Ishikawa (cell line): ENCODE data around the gene MAP7D1.

Experiments
- CEBPB ChIP-seq: IDR thresholded peaks from 2 replicates; pipeline ENCODE4 v1.6.1; 2012
- CREB1 ChIP-seq: IDR thresholded peaks from 2 replicates; pipeline ENCODE4 v1.6.1; 2012; ENCODE audit warnings: low read depth
- EGR1 ChIP-seq: IDR thresholded peaks from 2 replicates; pipeline ENCODE4 v1.6.1; 2012
- EP300 ChIP-seq: IDR thresholded peaks from 2 replicates; pipeline ENCODE4 v1.6.1; 2012; ENCODE audit warnings: borderline replicate concordance
- FOXM1 ChIP-seq: IDR thresholded peaks from 2 replicates; pipeline ENCODE4 v1.6.1; 2012; ENCODE audit warnings: low read depth, borderline replicate concordance
- NFIC ChIP-seq: IDR thresholded peaks from 2 replicates; pipeline ENCODE4 v1.6.1; 2012
- TAF1 ChIP-seq: IDR thresholded peaks from 2 replicates; pipeline ENCODE4 v1.6.1; 2012; ENCODE audit warnings: low read depth, mild to moderate bottlenecking
- YY1 ChIP-seq: IDR thresholded peaks from 2 replicates; pipeline ENCODE4 v1.6.1; 2012; ENCODE audit warnings: low read depth
- ZBTB7A ChIP-seq: IDR thresholded peaks from 2 replicates; pipeline ENCODE4 v1.6.1; 2012; ENCODE audit warnings: low read depth
- TF ChIP-seq, protein P1 (sequence below): IDR thresholded peaks from 2 replicates; pipeline ENCODE4 v1.6.1; 2012; ENCODE audit warnings: low read depth, mild to moderate bottlenecking
- TF ChIP-seq, protein P2 (sequence below): IDR thresholded peaks from 2 replicates; pipeline ENCODE4 v1.6.1; 2012

DNA sequence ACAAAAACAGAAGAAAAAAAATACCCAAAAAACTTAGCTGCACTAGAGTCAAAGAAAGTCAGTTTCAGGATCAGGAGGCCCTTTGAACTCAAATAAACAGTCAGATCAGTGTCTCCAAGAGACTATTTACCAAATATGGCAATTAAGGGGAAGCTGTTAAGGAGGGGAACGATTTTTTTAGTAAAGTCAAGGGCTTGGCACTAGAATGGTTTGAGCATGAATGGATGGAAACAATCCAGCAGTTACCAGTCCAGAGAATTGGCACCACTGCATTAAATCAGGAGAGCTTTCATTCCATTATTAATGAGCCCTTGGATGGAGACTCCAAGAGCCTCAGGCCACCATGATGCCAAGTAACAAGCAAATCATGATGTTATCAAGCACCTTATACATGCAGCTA is 13.8 kb upstream of the MAP7D1 start:
- TF ChIP-seq EP300 (no peak), NFIC (no peak), EGR1 (no peak), YY1 (no peak), CREB1 (no peak), ZBTB7A (no peak), FOXM1 (no peak), TAF1 (no peak), CEBPB (no peak)
- TF ChIP-seq, protein P1, sequence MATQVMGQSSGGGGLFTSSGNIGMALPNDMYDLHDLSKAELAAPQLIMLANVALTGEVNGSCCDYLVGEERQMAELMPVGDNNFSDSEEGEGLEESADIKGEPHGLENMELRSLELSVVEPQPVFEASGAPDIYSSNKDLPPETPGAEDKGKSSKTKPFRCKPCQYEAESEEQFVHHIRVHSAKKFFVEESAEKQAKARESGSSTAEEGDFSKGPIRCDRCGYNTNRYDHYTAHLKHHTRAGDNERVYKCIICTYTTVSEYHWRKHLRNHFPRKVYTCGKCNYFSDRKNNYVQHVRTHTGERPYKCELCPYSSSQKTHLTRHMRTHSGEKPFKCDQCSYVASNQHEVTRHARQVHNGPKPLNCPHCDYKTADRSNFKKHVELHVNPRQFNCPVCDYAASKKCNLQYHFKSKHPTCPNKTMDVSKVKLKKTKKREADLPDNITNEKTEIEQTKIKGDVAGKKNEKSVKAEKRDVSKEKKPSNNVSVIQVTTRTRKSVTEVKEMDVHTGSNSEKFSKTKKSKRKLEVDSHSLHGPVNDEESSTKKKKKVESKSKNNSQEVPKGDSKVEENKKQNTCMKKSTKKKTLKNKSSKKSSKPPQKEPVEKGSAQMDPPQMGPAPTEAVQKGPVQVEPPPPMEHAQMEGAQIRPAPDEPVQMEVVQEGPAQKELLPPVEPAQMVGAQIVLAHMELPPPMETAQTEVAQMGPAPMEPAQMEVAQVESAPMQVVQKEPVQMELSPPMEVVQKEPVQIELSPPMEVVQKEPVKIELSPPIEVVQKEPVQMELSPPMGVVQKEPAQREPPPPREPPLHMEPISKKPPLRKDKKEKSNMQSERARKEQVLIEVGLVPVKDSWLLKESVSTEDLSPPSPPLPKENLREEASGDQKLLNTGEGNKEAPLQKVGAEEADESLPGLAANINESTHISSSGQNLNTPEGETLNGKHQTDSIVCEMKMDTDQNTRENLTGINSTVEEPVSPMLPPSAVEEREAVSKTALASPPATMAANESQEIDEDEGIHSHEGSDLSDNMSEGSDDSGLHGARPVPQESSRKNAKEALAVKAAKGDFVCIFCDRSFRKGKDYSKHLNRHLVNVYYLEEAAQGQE, result no peak
- TF ChIP-seq, protein P2, sequence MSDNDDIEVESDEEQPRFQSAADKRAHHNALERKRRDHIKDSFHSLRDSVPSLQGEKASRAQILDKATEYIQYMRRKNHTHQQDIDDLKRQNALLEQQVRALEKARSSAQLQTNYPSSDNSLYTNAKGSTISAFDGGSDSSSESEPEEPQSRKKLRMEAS, result no peak
